Osteoblast (primary cell): ENCODE results near the gene FGF1. TPM values are rescaled to one million over a fixed set of nuclear protein-coding genes. Genes with fewer than 3 reads are reported as not detected.

Experiments used
- DNase-seq: peaks from one replicate; pipeline ENCODE4 v3.0.0; 2011; ENCODE audit warnings: low spot score, mixed read lengths; ENCODE audit not compliant: insufficient read length; ENCODE audit errors: missing footprints
- H2AFZ ChIP-seq: 2 replicates; pipeline ENCODE4 v1.6.0; 2011; ENCODE audit warnings: mild to moderate bottlenecking, low read length
- H3K27ac ChIP-seq: 2 replicates; pipeline ENCODE4 v1.5.1; 2011; ENCODE audit warnings: mild to moderate bottlenecking, low read depth, low read length, moderate library complexity
- H3K27me3 ChIP-seq: 2 replicates; pipeline ENCODE4 v1.6.0; 2012; ENCODE audit warnings: mild to moderate bottlenecking, control low read depth, inconsistent platforms, low read length, moderate library complexity; ENCODE audit not compliant: insufficient read depth
- H3K36me3 ChIP-seq: 2 replicates; pipeline ENCODE4 v1.5.1; 2011; ENCODE audit warnings: mild to moderate bottlenecking, low read length, control low read depth, moderate library complexity; ENCODE audit not compliant: insufficient read depth
- H3K4me1 ChIP-seq: 2 replicates; pipeline ENCODE4 v1.5.1; 2011; ENCODE audit warnings: mild to moderate bottlenecking, low read length, control low read depth, moderate library complexity; ENCODE audit not compliant: insufficient read depth
- H3K4me2 ChIP-seq: 2 replicates; pipeline ENCODE4 v1.6.0; 2011; ENCODE audit warnings: mild to moderate bottlenecking, low read length; ENCODE audit not compliant: insufficient read depth
- H3K4me3 ChIP-seq: fragments of 200-600 bp; sonication (generic); 3 replicates; pipeline ENCODE4 v1.5.1; 2012; ENCODE audit warnings: mild to moderate bottlenecking, low read length, inconsistent platforms; ENCODE audit not compliant: insufficient read depth
- H3K79me2 ChIP-seq: 2 replicates; pipeline ENCODE4 v1.6.0; 2012; ENCODE audit warnings: mild to moderate bottlenecking, low read length, control low read depth, inconsistent platforms; ENCODE audit not compliant: insufficient read depth
- H3K9me3 ChIP-seq: 2 replicates; pipeline ENCODE4 v1.5.1; 2011; ENCODE audit warnings: low read depth, low read length, control low read depth
- H4K20me1 ChIP-seq: 2 replicates; pipeline ENCODE4 v1.6.0; 2012; ENCODE audit warnings: mild to moderate bottlenecking, low read length, control low read depth; ENCODE audit not compliant: insufficient read depth
- total RNA-seq: library from RNA; depleted of rRNA; stranded (reverse); fragments of >200 nt; gene quantifications from 2 replicates; pipeline ENCODE4 v1.2.3, GENCODE V29; 2012
- TF ChIP-seq, protein P1 (sequence below): IDR thresholded peaks from 2 replicates; pipeline ENCODE4 v1.5.1; 2011; ENCODE audit warnings: mild to moderate bottlenecking, low read depth, low read length, moderate library complexity; ENCODE audit errors: extremely low read depth

Gene FGF1
- total RNA-seq, 1 donor, result 4.3 TPM

- no peak overlapping the region for H2AFZ ChIP-seq
- no peak overlapping the region for H3K27ac ChIP-seq
- H3K27me3 ChIP-seq, result no peaks in the 10 kb centered on the region
- H4K20me1 ChIP-seq, result no peaks in the 10 kb centered on the region
- TF ChIP-seq, protein P1, sequence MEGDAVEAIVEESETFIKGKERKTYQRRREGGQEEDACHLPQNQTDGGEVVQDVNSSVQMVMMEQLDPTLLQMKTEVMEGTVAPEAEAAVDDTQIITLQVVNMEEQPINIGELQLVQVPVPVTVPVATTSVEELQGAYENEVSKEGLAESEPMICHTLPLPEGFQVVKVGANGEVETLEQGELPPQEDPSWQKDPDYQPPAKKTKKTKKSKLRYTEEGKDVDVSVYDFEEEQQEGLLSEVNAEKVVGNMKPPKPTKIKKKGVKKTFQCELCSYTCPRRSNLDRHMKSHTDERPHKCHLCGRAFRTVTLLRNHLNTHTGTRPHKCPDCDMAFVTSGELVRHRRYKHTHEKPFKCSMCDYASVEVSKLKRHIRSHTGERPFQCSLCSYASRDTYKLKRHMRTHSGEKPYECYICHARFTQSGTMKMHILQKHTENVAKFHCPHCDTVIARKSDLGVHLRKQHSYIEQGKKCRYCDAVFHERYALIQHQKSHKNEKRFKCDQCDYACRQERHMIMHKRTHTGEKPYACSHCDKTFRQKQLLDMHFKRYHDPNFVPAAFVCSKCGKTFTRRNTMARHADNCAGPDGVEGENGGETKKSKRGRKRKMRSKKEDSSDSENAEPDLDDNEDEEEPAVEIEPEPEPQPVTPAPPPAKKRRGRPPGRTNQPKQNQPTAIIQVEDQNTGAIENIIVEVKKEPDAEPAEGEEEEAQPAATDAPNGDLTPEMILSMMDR, result no peak
- peaks cover 25% of the 10 kb centered on the region for H3K4me1 ChIP-seq
- no peaks in the 10 kb centered on the region for H3K9me3 ChIP-seq
- H3K4me2 ChIP-seq, result no peak overlapping the region
- no peaks in the 10 kb centered on the region for H3K79me2 ChIP-seq
- no peak overlapping the region for H3K4me3 ChIP-seq
- no peak for DNase-seq
- no peaks in the 10 kb centered on the region for H3K36me3 ChIP-seq
These were observed 59.1 kb downstream of the FGF1 start for GRCh38 chr5:142626786-142627185.

- no peak for DNase-seq
- H3K9me3 ChIP-seq, result no peaks in the 10 kb centered on the region
- TF ChIP-seq, protein P1, result no peak
- H3K27me3 ChIP-seq, result no peaks in the 10 kb centered on the region
- no peak overlapping the region for H3K4me3 ChIP-seq
- H3K4me1 ChIP-seq, result peaks cover 29% of the 10 kb centered on the region
- no peaks in the 10 kb centered on the region for H3K36me3 ChIP-seq
- no peaks in the 10 kb centered on the region for H3K79me2 ChIP-seq
- H2AFZ ChIP-seq, result no peak overlapping the region
- H3K27ac ChIP-seq, result no peak overlapping the region
- no peaks in the 10 kb centered on the region for H4K20me1 ChIP-seq
- no peak overlapping the region for H3K4me2 ChIP-seq
These were observed 59.8 kb downstream of the FGF1 start for GRCh38 chr5:142626099-142626498.

DNA sequence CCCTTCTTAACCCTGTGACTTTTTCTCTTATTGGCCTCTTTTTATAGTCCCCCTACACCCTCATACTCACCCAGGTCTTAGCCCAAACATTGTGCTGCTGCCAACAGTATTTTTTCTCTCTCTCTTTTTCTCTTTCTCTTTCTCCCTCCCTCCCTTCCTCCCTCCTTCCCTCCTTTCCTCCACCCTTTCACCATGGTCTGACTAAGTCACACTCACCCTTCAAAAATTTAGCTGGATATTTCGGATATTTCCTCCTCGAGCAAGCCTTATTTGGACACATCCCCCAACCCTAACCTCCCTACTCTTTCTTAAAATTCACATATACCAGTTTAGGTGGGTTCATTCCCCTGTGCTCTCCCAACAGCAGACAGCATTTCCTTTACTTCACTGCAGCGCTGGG lies 64.7 kb downstream of the FGF1 start:
- Histone ChIP-seq H3K4me2 (peak overlapping the region; percentile 59), H3K36me3 (no peaks in the 10 kb centered on the region), H3K27ac (peak overlapping the region; percentile 75), H2AFZ (peak overlapping the region; percentile 39), H3K4me3 (peak overlapping the region; percentile 49), H3K9me3 (no peaks in the 10 kb centered on the region), H3K4me1 (peaks cover 43% of the 10 kb centered on the region), H4K20me1 (no peaks in the 10 kb centered on the region), H3K27me3 (no peaks in the 10 kb centered on the region), H3K79me2 (peaks cover 4% of the 10 kb centered on the region)
- TF ChIP-seq, protein P1, result no peak
- DNase-seq, result no peak

- Histone ChIP-seq H3K9me3 (no peaks in the 10 kb centered on the region), H3K36me3 (no peaks in the 10 kb centered on the region), H3K4me2 (no peak overlapping the region), H3K79me2 (peaks cover 4% of the 10 kb centered on the region), H3K27ac (no peak overlapping the region), H3K4me1 (peaks cover 32% of the 10 kb centered on the region), H3K4me3 (no peak overlapping the region), H3K27me3 (no peaks in the 10 kb centered on the region), H2AFZ (no peak overlapping the region), H4K20me1 (no peaks in the 10 kb centered on the region)
- TF ChIP-seq, protein P1, result no peak
- DNase-seq, result no peak
These were observed 66.1 kb downstream of the FGF1 start for GRCh38 chr5:142619815-142620214.
